MG63 (cell line): Measurements from ENCODE around the gene ZSCAN30. TPM values are rescaled to one million over a fixed set of nuclear protein-coding genes. Genes with fewer than 3 reads are reported as not detected.
A peak's percentile ranks its signal among the peaks of the same experiment; 100 is the strongest.
"Not testable (repeated sequence)": the region's sequence is repeated elsewhere in the genome, so short reads cannot be mapped to it uniquely, and the experiment has no call there.

Source experiments
- DNase-seq: peaks from one replicate; pipeline ENCODE4 v3.0.0-alpha.2; 2020
- H3K27me3 ChIP-seq: fragments of 250-450 bp; sonication (Bioruptor Pico); 2 replicates; pipeline ENCODE4 v1.5.1; 2020; ENCODE audit warnings: mild to moderate bottlenecking, moderate library complexity
- H3K36me3 ChIP-seq: fragments of 250-450 bp; sonication (Bioruptor Pico); 2 replicates; pipeline ENCODE4 v1.5.1; 2020; ENCODE audit warnings: mild to moderate bottlenecking, moderate library complexity
- H3K4me3 ChIP-seq: fragments of 250-450 bp; sonication (Bioruptor Pico); 2 replicates; pipeline ENCODE4 v1.5.1; 2020; ENCODE audit warnings: mild to moderate bottlenecking, moderate library complexity
- H3K9me3 ChIP-seq: fragments of 250-450 bp; sonication (Bioruptor Pico); 2 replicates; pipeline ENCODE4 v1.5.1; 2020; ENCODE audit warnings: mild to moderate bottlenecking, moderate library complexity
- total RNA-seq: library from RNA; depleted of rRNA; stranded (reverse); fragments of >200 nt; shearing (Covaris generic); gene quantifications from 2 replicates; pipeline ENCODE4 v1.2.3, GENCODE V29; 2014; ENCODE audit warnings: low replicate concordance

The ZSCAN30 gene
- total RNA-seq, 1 experiment from 2014 or later = 11.1 TPM

- Histone ChIP-seq H3K36me3 (peaks cover 50% of the 10 kb centered on the region), H3K9me3 (peaks cover 3% of the 10 kb centered on the region), H3K27me3 (no peaks in the 10 kb centered on the region), H3K4me3 (no peak overlapping the region)
- no peak for DNase-seq
Observed at GRCh38 chr18:35248429-35248828, 41.6 kb downstream of the ZSCAN30 start.

GRCh38 chr18:35247412-35248249, 42.4 kb downstream of the ZSCAN30 start:
- Histone ChIP-seq H3K36me3 (peaks cover 54% of the 10 kb centered on the region), H3K27me3 (no peaks in the 10 kb centered on the region), H3K9me3 (peaks cover 3% of the 10 kb centered on the region; the same call in 1 of the 2 replicates), H3K4me3 (no peak overlapping the region)
- DNase-seq = no peak

- H3K4me3 ChIP-seq = no peak overlapping the region
- no peak for DNase-seq
- peaks cover 58% of the 10 kb centered on the region for H3K36me3 ChIP-seq
- H3K27me3 ChIP-seq = no peaks in the 10 kb centered on the region
- peaks cover 3% of the 10 kb centered on the region; the same call in 1 of the 2 replicates for H3K9me3 ChIP-seq
Observed at GRCh38 chr18:35246831-35247230, 43.2 kb downstream of the ZSCAN30 start.

- Histone ChIP-seq H3K9me3 (peaks cover 3% of the 10 kb centered on the region; the same call in 1 of the 2 replicates), H3K4me3 (no peak overlapping the region), H3K27me3 (no peaks in the 10 kb centered on the region), H3K36me3 (peaks cover 58% of the 10 kb centered on the region)
- no peak for DNase-seq
Observed at GRCh38 chr18:35245719-35246317, 44.2 kb downstream of the ZSCAN30 start.

GRCh38 chr18:35244671-35245070, 45.4 kb downstream of the ZSCAN30 start:
- H3K36me3 ChIP-seq = peaks cover 58% of the 10 kb centered on the region
- peaks cover 3% of the 10 kb centered on the region; the same call in 1 of the 2 replicates for H3K9me3 ChIP-seq
- no peak overlapping the region for H3K4me3 ChIP-seq
- no peak for DNase-seq
- no peaks in the 10 kb centered on the region for H3K27me3 ChIP-seq

GRCh38 chr18:35242426-35242825, 47.6 kb downstream of the ZSCAN30 start:
- DNase-seq = no peak
- Histone ChIP-seq H3K27me3 (no peaks in the 10 kb centered on the region), H3K4me3 (no peak overlapping the region), H3K9me3 (peaks cover 3% of the 10 kb centered on the region; the same call in 1 of the 2 replicates), H3K36me3 (peaks cover 46% of the 10 kb centered on the region)

- Histone ChIP-seq H3K36me3 (peaks cover 41% of the 10 kb centered on the region), H3K27me3 (no peaks in the 10 kb centered on the region), H3K4me3 (peak overlapping the region; percentile 72), H3K9me3 (peaks cover 3% of the 10 kb centered on the region; the same call in 1 of the 2 replicates)
- no peak for DNase-seq
Observed at GRCh38 chr18:35241448-35241804, 48.6 kb downstream of the ZSCAN30 start.

- Histone ChIP-seq H3K27me3 (no peaks in the 10 kb centered on the region), H3K36me3 (peaks cover 35% of the 10 kb centered on the region), H3K9me3 (peaks cover 3% of the 10 kb centered on the region; the same call in 1 of the 2 replicates), H3K4me3 (peak within 1 kb of the TSS; percentile 72)
- peak; percentile 97 for DNase-seq
Observed at GRCh38 chr18:35240664-35241447, 49.2 kb downstream of the ZSCAN30 start, which contains the start of gene ZNF397. Gene ZNF397 (plus strand): TSS chr18:35241034. CDS start chr18:35242471, 1,437 bp downstream.

- Histone ChIP-seq H3K36me3 (peaks cover 21% of the 10 kb centered on the region), H3K4me3 (no peak overlapping the region), H3K27me3 (no peaks in the 10 kb centered on the region), H3K9me3 (no peaks in the 10 kb centered on the region; the same call in 1 of the 2 replicates)
- no peak for DNase-seq
Observed at GRCh38 chr18:35239314-35239713, 50.7 kb downstream of the ZSCAN30 start.

GRCh38 chr18:35236571-35237363, 53.3 kb downstream of the ZSCAN30 start:
- no peaks in the 10 kb centered on the region; the same call in 1 of the 2 replicates for H3K9me3 ChIP-seq
- DNase-seq = no peak
- H3K27me3 ChIP-seq = no peaks in the 10 kb centered on the region
- H3K4me3 ChIP-seq = no peak overlapping the region
- no peaks in the 10 kb centered on the region; the same call in 1 of the 2 replicates for H3K36me3 ChIP-seq

GRCh38 chr18:35231052-35231451, 59.0 kb downstream of the ZSCAN30 start:
- Histone ChIP-seq H3K9me3 (no peaks in the 10 kb centered on the region), H3K27me3 (no peaks in the 10 kb centered on the region), H3K36me3 (no peaks in the 10 kb centered on the region), H3K4me3 (no peak overlapping the region)
- peak; percentile 46 for DNase-seq

- no peak overlapping the region for H3K4me3 ChIP-seq
- no peak for DNase-seq
- no peaks in the 10 kb centered on the region for H3K27me3 ChIP-seq
- H3K36me3 ChIP-seq = no peaks in the 10 kb centered on the region
- H3K9me3 ChIP-seq = no peaks in the 10 kb centered on the region
Observed at GRCh38 chr18:35227254-35227653, 62.8 kb downstream of the ZSCAN30 start.

GRCh38 chr18:35223797-35224196, 66.2 kb downstream of the ZSCAN30 start:
- Histone ChIP-seq H3K36me3 (no peaks in the 10 kb centered on the region), H3K4me3 (no peak overlapping the region), H3K9me3 (no peaks in the 10 kb centered on the region), H3K27me3 (no peaks in the 10 kb centered on the region)
- no peak for DNase-seq

- Histone ChIP-seq H3K36me3 (no peaks in the 10 kb centered on the region), H3K9me3 (no peaks in the 10 kb centered on the region), H3K27me3 (no peaks in the 10 kb centered on the region), H3K4me3 (no peak overlapping the region)
- no peak for DNase-seq
Observed at GRCh38 chr18:35220424-35220823, 69.6 kb downstream of the ZSCAN30 start.

GRCh38 chr18:35219331-35219730, 70.7 kb downstream of the ZSCAN30 start:
- not testable (repeated sequence) for H3K9me3 ChIP-seq, H3K36me3 ChIP-seq, H3K27me3 ChIP-seq, H3K4me3 ChIP-seq
- peak; percentile 4 for DNase-seq

- H3K27me3 ChIP-seq = not testable (repeated sequence)
Observed at GRCh38 chr18:35216611-35217010, 73.4 kb downstream of the ZSCAN30 start.

More at GRCh38 chr18:35216611-35217010, 73.4 kb downstream of the ZSCAN30 start:
- not testable (repeated sequence) for H3K9me3 ChIP-seq, H3K4me3 ChIP-seq, H3K36me3 ChIP-seq, DNase-seq
